NCI-H345 treated with DMSO at 0.1 percent for 48 hours (cell line): Measurements from ENCODE around the gene CTBS.
"Not testable (repeated sequence)": the region's sequence is repeated elsewhere in the genome, so short reads cannot be mapped to it uniquely, and the experiment has no call there.

ENCODE experiments used
- DNase-seq: peaks from one replicate; lab custom pipeline; 2025; ENCODE audit not compliant: unreplicated experiment; lab: John Stamatoyannopoulos, UW

Gene CTBS, protein sequence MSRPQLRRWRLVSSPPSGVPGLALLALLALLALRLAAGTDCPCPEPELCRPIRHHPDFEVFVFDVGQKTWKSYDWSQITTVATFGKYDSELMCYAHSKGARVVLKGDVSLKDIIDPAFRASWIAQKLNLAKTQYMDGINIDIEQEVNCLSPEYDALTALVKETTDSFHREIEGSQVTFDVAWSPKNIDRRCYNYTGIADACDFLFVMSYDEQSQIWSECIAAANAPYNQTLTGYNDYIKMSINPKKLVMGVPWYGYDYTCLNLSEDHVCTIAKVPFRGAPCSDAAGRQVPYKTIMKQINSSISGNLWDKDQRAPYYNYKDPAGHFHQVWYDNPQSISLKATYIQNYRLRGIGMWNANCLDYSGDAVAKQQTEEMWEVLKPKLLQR

DNA sequence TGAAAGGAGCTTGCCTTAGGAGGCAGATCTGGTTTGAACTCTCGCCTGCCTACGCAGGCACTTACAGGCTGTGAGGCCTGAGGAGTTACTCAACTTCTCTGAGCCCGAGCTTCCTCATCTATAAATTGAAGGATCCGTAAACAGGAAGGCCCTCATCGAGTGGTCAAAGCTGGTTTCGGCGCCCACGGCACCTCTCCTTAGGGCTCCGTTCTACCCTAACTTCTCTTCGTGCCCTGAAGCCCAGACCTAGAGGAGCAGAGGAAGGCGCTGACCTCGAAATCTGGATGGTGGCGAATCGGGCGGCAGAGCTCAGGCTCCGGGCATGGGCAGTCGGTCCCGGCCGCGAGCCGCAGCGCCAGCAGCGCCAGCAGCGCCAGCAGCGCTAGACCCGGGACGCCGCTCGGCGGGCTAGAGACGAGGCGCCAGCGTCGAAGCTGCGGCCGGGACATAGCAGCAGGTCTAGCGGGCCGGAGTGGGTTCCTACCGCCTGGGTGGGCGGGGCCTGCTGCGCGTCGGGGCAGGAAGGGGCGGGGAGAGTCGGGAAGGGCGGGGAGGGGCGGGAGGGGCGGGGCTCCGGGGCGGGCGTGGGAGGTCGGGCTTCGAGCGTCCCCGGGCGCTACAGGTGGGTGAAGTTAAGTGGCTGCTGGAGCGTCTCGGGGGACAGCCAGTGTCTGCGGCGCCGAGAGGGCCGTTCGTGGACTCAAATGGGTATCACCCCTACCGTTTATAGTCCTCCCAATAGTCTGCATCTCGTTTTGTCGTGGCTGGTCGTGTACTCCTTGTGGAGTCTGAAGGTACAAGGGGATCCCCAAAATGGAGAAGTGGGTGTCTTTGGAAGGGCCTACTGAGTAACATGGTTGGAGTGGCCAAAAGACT, at the start of gene CTBS:
Gene CTBS (minus strand): TSS at position 474 of the 876 bp plus-strand sequence. CDS start 25 bp downstream, at position 449.
- DNase-seq, result peak; percentile 74

DNA sequence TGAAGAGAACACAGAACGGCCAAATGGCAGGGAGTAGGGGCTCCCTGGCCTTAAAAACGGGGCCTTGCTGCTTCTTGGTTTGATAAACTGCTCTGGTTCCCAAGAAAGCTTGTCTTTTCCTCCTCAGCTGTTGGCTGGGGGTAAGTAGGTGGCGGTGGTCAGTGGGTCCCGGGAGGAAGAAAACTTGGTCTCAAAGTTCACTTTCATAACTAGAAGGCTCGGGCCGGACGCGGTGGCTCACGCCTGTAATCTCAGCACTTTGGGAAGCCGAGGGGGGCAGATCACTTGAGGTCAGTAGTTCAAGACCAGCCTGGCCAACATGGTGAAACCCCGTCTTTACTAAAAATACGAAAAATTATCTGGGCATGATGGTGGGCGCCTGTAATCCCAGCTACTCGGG, 47.3 kb upstream of the CTBS start:
- no peak for DNase-seq

DNA sequence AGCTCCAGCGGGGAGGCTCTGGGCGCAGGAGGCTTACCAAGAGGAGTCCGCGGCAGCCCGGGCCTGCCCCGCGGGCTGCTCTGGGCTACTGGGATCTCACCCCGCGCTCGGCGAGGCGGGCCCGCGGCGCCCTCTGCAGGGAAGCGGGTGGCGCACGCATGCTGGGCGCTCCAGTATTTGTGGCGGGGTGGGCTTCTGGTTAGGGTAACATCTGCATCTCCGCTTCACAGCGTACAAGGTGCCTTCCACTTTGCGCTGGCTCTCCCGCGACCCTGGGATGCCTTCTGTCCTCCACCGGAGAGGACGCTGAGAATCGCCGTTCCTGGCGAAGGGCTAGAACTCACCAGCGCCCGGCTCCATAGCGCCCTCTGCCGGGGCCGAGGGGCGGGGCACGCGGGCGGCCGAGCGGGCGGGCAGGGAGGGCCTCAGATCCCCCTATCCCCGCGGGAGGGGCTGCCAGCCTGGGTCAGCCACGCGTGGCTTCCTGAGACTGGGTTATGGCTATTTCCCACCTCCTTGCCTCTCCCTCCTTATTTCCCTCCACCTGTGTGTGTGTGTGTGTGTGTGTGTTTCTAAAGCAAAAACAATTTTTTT, 46.6 kb upstream of the CTBS start:
- peak; percentile 89 for DNase-seq

DNA sequence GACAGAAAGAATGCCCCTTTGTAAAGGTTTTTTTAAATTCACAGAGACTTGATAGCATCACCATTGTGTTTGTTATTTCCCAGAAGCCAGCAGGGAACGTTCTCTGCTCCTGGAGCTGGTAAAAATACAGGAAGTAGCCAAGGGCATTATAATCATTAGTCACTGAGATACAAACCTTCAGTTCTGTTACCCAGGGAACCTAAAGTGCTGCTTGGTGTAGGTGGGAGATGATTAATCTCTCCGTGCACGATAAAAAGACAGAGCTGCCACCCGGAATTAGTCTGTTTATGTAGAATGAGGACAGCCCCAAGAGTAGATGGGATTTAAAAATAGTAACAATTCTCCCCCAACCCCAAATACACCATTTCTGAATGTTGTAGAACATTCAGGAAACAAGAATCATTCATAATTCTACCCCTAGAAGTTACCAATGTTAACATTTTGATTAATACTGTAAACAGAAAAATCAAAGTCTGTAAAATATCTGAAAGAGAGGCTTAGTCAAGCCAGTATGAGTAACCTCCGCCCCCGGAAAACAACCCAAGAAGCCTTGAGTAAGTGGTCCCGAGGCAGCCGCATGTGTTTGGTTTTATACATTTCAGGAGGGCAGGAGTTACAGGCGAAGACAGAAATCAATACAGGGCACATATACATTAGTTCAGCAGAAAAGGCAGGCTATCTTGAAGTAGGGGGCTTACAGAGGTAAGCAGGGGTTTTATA, 45.3 kb upstream of the CTBS start:
- DNase-seq, result peak; percentile 8

DNA sequence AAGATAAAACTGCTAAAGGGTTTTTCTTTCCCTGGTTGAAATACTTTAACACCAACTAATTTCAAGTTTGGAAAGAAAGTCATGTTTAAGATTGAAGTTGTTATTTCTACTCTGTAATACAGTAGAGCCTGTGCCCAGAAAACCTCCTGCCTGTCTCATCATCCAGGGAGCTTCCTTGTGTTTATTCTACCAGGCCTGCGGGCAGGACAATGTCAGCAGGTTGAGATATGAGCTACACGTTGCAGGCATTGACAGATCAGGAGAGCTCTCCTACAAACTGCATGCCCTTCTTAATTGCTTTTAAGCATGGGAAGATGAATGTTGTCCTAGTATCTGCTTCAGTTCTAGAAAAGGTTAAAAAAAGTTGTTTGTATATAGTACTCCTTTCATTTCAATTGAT, 43.1 kb upstream of the CTBS start:
- DNase-seq, result no peak

DNA sequence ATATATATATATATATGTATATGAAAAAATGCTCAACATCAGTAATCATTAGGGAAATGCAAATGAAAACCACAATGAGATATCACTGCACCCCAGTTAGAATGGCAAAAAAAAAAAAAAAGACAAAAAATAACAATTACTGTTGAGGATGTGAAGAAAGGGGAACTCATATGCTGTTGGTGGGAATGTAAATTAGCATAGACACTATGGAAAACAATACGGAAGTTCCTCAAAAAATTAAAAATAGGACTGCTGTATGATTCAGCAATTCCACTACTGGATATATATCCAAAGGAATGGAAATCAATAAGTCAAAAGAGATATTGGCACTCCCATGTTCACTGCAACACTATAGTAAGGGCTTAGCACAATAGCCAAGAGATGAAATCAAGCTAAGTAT, 41.5 kb upstream of the CTBS start:
- DNase-seq, result no peak

DNA sequence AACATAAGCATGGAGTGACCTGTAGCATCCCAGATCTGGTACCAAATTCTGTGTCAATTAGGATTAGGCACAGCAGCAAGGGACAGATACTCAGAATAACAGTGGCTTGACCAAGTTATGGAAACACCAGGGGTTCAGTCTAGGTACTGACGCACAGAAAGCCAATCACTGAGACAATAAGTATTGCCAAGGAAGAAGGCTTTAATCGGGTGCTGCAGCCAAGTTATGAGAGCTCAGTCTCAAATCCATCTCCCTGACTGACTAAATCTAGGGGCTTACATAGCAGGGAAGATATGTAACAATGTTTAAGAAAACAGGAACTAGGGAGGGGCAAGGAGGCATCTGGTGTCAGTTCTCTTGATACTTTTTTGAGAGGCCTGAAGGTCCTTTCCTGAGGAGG, 39.6 kb upstream of the CTBS start:
- no peak for DNase-seq

DNA sequence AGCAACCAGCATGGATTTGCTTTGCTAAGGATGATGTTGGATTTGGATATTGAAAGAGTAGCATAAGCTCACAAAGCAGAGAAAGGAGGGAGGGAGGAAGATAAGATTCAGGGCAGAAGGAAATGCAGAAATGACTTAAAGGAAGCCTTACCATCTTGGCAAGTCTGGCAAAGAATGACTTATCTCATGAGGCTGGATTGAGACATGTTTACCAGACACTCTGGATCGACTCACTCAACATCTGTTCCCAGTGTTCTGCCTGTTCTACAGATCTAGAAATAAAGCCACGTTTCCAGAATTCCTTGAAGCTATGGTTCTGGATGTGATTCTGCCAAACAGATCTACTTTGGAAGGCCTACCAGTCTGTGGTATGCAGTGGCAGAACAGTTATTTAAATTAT, 38.8 kb upstream of the CTBS start:
- DNase-seq, result no peak

DNA sequence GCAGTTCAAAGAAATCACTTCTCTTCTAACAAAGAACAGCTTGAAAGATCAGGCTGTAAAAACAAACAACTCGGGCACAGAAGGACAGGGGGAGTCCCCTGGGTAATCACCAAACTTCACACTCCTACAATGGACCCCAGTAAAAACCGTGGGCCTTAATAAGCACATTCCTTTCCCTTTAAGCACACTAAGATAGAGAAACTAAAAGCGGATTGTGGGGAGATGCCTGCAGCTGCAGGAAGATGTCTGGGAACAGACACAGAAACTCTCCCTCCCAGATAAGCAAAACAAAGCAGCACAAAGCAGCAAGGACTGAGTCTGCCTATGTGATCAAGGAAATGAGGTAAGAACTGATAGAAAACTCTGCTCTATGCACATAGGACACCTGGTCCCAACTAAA, 37.6 kb upstream of the CTBS start:
- no peak for DNase-seq

DNA sequence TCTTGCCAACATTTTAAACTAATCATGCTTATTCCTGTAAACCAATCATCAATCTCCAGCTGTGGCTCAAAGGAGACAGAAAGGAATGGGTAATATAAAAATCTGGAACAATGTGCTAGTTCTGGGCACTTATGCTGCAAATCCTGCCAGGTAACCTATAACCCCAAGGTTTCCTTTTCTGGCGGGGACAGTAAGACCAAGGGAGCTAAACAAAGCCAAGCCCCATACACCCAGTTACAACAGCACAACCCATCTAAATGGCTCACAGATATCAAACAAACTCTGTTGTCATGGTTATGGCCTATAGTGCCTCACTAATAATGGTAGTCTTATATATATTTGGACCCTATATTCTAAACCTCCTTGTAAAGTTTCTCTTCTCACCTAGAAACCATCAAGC, 36.9 kb upstream of the CTBS start:
- DNase-seq, result no peak

DNA sequence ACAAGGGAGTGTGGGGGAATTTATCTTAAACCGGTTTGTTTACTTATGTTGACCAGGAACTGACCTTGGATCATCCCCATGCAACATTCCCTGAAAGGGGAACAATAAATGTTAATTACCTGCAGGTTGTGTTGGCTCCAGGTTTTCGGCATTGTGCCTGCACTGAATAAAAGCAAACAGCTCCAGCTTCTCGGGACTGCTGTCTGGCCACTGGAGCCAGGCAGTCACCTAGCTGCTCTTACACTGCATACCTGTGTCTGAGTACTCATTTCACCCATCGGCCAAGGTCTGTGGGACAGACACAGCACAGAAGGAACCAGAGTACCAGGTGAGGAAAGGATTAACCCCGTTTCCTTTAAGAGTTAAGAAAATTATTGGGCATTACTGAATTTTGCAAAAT, 32.7 kb upstream of the CTBS start:
- no peak for DNase-seq

DNA sequence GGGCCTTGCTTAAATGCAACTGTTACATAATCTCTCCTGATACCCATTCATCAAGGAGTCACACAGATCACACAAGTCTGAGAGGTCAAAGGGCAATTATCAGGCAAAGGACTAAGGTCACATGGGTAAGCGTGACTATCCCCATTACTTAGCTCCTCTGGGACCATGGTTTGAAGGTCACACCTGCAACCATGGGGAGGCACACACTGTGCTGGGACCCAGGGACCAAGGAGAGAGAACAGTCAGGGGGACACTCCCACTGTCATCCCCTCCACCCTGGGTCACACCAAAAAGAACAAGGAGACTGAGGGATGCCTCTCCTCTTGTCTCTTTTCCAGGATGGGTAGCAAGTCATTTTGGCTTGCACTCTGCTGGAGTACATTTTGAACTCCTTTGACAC, 30.9 kb upstream of the CTBS start:
- DNase-seq, result no peak

DNA sequence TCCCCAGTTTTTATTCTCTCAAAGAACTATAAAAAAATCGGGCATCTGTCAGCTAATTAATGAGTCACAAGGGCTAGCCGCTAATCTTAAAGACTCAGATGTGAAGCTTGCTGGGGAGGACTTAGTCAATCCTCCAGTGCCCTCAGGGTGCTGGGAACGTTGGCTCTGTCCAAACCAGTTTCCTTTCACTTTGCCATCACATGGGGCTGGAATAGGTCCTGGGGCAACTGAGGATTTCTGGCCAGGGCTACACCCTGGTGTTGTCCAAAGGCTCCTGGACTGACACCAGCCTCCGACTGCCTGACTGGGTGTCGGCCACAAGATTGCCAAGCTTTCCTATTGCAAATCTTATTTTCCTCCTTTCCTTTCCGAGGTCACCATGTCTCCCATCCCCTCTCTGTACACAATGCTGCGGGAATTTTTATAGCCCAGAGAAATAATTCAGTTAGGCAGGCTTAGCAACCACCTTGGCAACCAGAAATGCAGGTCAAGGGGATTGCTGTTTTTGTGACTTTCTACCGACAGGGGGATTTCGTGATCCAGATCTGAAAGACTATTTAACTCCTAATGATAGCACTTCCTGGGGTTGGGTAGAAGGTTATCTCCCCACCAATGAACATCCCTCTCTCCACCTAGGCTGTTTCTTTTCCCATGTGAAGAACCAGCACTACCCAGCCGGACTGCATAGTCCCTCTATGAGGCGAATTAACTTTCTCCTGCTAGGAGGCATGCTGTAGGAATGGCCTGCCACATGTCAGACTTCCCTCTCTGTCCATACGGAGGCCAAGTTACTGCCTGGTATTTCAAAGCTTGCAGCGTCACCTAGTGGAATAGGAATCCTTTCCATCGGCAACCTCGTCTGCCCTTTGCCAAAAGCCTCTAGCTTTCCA, 29.9 kb upstream of the CTBS start:
- no peak for DNase-seq

DNA sequence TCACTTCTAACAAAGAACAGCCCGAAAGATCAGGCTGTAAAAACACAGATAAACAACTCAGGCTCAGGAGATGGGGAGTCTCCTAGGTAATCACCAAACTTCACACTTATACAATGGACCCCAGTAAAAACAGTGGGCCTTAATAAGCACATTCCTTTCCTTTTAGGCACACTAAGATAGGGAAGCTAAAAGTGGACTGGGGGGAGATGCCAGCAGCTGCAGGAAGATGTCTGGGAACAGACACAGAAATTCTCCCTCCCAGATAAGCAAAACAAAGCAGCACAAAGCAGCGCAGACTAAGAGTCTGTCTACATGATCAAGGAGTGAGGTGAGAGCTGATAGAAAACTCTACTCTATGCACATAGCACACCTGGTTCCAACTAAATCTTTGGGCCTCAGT, 29.0 kb upstream of the CTBS start:
- DNase-seq, result no peak

DNA sequence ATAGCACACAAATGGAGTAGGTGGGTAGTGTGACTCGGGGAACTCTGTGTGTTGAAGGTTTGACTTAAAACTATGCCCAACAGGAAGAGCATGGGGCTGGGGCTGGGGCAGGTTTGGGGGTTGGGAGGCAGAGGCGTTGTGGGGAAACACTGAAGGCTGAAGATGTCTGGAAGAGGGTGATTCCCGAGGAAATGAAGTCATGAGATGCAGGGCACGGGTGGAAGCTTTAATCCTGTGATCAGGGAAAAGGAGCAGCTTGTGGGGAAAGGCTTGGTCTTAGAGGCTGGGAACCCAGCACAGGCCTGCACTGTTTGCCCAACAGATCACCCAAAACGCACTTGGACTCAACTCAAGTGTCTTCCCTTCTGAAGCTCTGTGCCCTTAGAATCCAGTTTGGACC, 26.6 kb upstream of the CTBS start:
- no peak for DNase-seq

DNA sequence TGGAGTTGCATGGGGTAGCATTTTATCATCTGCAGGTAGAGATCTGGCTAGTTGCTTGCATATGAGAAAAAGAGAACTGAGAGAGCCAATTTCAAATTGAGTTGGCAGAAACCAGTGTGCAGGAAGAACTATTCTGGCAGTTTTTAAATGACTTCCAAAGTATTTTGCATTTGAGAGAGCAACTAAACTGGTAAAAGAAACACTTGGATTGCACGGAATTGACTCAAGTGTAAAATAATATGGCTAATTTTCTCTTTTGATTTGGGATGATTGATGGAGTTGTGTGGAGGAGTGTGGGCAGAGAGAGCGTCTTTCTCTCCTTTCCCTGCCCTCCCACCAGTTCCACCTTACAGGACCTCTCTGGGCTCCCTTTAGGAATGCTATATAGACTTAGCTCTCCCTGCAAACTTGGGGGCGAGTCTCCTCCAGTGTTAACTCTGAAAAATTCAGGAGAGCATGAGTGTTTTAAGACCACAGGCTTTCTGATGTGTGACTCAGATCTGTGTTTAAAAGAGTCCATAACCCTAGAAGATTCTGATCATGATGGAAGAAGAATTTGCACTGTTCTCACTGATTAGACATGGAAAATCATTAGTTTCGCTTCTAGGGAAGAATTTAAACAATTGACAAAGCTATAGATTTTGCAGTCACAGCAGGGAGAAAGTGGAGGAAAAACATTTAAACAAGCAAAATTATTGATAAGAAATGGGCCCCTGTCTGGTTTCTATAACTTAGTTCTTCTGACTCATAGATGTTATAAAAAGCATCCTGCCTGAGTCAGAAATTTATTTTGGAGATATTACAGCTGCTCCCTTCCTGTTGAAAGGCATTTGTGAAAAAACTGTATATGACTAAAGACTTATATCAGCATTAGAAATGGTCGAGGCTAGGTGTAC, 24.9 kb upstream of the CTBS start:
- DNase-seq, result no peak

DNA sequence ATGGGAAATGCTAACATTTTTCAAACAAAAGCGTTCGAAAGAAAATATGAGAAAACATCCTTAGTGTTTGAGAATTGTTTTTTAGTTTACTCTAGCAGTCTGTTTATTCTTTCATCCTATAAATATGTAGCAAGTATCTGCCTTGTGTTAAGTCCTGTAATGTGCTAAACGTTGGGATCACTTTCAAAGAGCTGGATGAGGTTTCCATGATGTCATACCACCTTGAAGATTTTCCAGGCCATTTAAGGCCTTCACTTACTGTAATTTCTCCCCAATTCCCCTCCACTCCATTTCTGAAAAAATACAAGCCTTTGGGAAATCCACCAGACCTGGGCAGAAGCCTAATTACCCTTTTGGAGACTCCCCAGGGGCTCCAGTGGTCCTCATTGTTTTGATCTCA, 24.2 kb upstream of the CTBS start:
- DNase-seq, result no peak

DNA sequence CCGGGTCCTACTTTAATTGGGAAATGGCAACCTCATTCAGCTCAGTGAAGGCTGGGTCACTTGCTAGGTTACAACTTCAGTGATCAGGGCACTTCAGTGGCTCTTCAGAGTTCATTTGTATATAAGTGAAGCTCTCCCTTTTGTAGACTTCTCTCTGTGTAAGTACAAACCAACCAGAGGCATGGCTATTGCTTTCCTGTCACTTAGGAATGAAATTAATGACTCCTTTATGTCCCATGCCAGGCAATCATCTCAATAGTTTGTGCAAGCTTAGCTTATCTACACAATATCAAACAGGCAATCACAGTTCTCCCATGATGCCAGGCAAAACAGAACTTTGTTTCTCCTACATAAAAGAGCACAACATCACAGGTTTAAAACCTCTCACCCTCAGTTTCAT, 22.8 kb upstream of the CTBS start:
- no peak for DNase-seq

DNA sequence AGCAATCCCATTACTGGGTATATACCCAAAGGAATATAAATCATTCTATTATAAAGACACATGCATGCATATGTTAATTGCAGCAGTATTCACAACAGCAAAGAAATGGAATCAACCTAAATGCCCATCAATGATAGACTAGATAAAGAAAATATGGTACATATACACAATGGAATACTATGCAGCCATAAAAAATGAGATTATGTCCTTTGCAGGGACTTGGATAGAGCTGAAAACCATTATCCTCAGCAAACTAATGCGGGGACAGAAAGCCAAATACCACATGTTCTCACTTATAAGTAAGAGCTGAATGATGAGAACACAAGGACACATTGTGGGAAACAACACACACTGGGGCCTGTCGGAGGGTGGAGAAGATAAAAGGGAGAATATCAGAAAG, 20.7 kb upstream of the CTBS start:
- not testable (repeated sequence) for DNase-seq
